GM12891 (cell line): ENCODE data around the gene PSMD10.

Source experiments
- DNase-seq: peaks from one replicate; pipeline ENCODE4 v3.0.0; 2011; ENCODE audit warnings: low spot score; ENCODE audit not compliant: insufficient read length
- FAIRE-seq: peaks from 2 replicates; lab custom pipeline; 2011; peaks lifted over from hg19 to GRCh38; lab: Jason Lieb, UNC
- PAX5 ChIP-seq: IDR thresholded peaks from 2 replicates; pipeline ENCODE4 v1.6.1; 2011; ENCODE audit warnings: low read length, moderate library complexity, mild to moderate bottlenecking; ENCODE audit not compliant: insufficient read depth, severe bottlenecking
- POLR2A ChIP-seq: IDR thresholded peaks from 2 replicates; pipeline ENCODE4 v1.6.1; 2011; ENCODE audit warnings: low read depth, low read length, control low read depth
- POLR2AphosphoS5 ChIP-seq: IDR thresholded peaks from 2 replicates; pipeline ENCODE4 v1.6.1; 2011; ENCODE audit warnings: low read depth, low read length, control low read depth
- POU2F2 ChIP-seq: IDR thresholded peaks from 2 replicates; pipeline ENCODE4 v1.6.1; 2011; ENCODE audit warnings: low read depth, mild to moderate bottlenecking, control low read depth, low read length, moderate library complexity
- SPI1 ChIP-seq: IDR thresholded peaks from 2 replicates; pipeline ENCODE4 v1.6.1; 2011; ENCODE audit warnings: low read depth, low read length, control low read depth
- TAF1 ChIP-seq: IDR thresholded peaks from 2 replicates; pipeline ENCODE4 v1.6.1; 2011; ENCODE audit warnings: low read depth, low read length, control low read depth

The PSMD10 gene

DNA sequence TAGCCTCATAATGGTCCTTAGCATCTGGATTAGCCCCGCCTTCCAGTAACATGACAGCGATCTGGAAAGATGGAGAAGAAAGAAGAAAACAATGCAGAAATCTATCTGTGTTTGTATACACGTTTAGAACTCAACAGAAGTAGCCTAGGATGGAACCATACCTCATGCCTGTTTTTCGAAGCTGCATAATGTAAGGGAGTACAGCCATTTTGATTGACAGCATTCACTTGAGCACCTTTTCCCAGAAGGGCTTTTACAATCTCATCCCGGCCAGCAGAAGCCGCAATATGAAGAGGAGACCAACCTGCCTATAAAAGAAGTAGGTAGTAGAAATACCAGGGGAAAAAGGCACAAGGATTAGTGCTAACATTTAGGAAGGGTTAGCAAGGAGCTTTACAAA, 3.5 kb downstream of the PSMD10 start:
- no peak for FAIRE-seq
- DNase-seq, result no peak
- no peak for TF ChIP-seq POU2F2
- no peak for TF ChIP-seq POLR2A
- no peak for TF ChIP-seq PAX5
- TF ChIP-seq POLR2AphosphoS5, result no peak
- TF ChIP-seq SPI1, result no peak
- no peak for TF ChIP-seq TAF1

DNA sequence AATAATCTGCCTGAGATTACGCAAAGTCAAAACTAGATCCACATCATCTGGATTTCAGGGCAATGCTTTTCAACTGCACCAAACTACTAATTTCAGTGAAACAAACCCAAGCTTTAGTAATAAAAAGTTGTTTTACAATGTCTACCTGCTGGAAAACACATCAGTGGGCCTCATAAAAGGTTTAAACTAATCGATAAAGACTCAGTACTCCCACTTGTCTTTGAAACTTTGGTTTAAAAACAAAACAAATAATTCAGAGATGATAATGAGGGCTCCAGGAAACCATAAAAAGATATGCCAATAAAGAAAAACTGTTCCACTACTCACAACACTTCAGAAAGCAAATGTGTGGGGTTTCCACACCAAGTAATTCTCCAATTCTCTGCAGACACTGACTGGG, 10.2 kb downstream of the PSMD10 start:
- TF ChIP-seq POLR2AphosphoS5 (no peak), PAX5 (no peak), POLR2A (no peak), SPI1 (no peak), POU2F2 (no peak), TAF1 (no peak)
- DNase-seq (no peak), FAIRE-seq (no peak)

DNA sequence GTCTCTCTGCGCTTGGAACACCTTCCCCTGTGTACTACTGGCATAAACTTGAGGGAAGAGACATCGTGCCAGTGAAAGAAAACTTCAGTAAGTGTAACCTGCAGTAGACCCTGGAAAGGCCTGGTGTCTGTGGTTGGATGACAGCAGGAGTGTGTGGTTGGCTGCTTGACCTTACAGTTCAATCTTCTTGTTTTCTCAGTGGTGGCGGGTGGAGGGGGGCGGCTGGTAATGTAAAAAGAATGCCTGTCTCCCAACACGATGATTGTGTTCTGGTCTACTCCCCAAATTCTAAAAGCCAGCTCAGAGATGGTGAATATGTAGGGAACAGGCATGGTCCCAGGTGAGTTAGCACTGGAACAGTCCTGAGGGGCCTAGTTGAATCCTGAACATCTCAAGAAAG, 18.6 kb downstream of the PSMD10 start:
- DNase-seq (no peak), FAIRE-seq (no peak)
- TF ChIP-seq SPI1 (no peak), POLR2AphosphoS5 (no peak), PAX5 (no peak), POU2F2 (no peak)

DNA sequence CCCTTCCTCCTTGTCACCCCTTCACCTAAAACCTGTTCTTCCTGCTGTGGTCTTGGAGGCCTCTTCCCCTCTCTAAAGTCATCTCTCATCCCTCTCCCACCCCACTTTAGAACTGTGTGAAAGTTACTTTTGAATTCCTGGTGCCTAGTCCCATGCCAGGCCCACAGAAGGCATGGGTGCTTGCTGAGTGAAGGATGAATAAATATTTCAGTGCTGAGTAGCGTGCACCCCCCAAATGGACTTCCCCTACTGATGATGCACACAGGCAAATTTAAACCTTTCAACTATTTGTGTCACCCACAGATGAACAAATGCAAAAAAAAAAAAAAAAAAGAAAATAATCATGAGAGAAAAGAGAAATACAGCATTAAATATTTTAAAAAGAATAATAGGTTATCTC, 19.8 kb downstream of the PSMD10 start:
- FAIRE-seq, result no peak
- no peak for DNase-seq
- TF ChIP-seq SPI1, result no peak

DNA sequence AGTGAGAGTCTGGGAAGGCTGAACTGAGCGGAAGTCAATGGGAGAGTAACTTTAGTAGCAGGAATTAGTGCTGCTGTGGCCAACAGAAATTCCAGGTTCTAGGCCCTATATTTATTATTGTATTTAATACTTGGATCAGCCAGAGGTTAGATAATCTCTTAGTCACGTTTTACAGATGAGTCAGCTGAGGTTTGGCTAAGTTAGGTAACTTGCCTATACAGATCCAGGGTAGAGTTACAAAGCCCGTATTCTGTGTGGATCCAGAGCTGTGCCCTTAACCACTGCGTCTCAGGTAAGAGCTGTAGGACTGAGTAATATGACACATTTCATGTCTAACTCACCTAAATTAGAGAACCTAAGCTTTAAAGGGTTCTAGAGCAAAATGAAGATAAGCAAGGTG, 20.5 kb downstream of the PSMD10 start:
- no peak for TF ChIP-seq TAF1
- no peak for TF ChIP-seq POLR2AphosphoS5
- TF ChIP-seq PAX5, result no peak
- TF ChIP-seq POU2F2, result no peak
- TF ChIP-seq POLR2A, result no peak
- no peak for TF ChIP-seq SPI1
- FAIRE-seq (no peak), DNase-seq (no peak)

DNA sequence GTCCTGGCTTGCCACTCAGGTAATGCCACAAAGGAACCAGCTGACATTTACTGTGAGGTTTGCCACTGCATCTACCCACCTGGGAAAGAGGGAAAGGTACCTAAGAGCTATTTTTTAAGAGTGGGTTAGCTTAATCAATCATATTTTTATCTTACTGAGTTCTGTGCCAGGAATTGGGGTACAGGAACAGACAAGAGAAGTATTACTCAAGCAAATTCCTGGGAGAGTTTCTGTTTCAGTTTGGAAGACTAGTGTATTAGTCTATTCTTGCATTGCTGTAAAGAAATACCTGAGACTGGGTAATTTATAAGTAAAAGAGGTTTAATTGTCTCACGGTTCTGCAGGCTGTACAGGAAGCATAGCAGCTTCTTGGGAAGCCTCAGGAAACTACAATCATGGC, 23.2 kb downstream of the PSMD10 start:
- TF ChIP-seq POU2F2, result no peak
- TF ChIP-seq TAF1, result no peak
- TF ChIP-seq PAX5, result no peak
- TF ChIP-seq SPI1, result no peak
- FAIRE-seq, result no peak
- DNase-seq, result no peak

DNA sequence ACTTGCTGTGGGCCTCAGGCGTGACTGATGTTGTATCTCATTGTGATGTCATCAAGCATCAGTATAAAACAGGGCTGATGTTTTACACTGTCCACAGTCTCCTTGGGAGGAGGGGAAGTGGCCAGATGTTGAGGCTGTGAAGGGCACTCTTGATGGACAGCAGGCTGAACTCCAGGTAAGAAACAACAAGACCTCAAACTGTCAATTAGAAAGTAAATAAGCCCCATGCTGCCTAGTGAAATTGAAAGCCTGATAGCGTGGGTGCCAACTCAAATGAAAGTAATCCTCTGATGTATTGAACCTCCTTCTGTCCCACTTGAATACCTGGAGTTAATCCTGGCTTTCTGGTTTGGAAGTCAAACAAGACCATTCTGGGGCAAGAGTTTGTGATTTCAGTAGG, 26.7 kb downstream of the PSMD10 start:
- TF ChIP-seq POLR2AphosphoS5, result no peak
- TF ChIP-seq PAX5, result no peak
- no peak for TF ChIP-seq POU2F2
- no peak for TF ChIP-seq SPI1
- TF ChIP-seq TAF1, result no peak
- TF ChIP-seq POLR2A, result no peak
- FAIRE-seq, result peak; percentile 72
- no peak for DNase-seq

DNA sequence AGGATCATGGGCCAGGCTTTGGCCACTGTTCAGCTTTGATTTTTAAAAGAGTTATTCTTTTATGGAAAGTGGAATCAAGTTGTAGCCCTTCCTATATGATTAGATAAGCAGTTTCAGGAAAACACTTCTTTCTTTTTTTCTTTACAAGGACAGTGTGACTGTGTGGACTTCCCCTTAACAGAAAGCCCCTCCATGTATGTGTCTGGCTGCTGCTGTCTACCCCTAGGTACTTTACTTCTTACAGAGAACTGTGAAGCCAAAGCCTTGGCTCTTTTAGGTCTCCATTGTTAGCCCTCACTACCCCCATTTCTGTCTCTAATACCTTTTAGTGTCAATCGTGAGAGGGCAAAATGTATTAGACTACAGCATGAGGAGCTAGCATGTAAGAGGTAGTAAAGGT, 27.3 kb downstream of the PSMD10 start:
- no peak for TF ChIP-seq TAF1
- no peak for TF ChIP-seq PAX5
- FAIRE-seq, result no peak
- no peak for DNase-seq

DNA sequence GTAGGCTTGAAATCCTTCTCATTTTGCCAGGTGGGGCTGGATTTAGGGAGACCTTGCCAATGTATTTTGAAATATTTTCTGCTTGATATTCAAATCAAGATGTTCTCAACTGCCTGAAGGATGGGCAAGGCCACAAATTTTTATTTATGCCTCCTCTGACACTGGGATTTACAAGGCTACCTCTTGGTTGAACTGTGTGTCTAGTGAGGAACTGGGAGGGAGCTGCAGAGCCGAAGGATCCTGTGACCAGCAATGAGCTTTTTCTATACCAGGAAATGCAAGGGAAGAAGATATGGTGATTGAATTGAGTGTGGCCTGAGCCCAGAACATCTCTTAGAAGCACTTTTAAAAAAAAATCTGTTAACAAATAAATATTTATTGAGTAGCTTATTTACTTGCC, 31.5 kb downstream of the PSMD10 start:
- DNase-seq (no peak), FAIRE-seq (no peak)
- TF ChIP-seq POLR2A (no peak), POU2F2 (no peak), POLR2AphosphoS5 (no peak), TAF1 (no peak), PAX5 (no peak), SPI1 (no peak)

DNA sequence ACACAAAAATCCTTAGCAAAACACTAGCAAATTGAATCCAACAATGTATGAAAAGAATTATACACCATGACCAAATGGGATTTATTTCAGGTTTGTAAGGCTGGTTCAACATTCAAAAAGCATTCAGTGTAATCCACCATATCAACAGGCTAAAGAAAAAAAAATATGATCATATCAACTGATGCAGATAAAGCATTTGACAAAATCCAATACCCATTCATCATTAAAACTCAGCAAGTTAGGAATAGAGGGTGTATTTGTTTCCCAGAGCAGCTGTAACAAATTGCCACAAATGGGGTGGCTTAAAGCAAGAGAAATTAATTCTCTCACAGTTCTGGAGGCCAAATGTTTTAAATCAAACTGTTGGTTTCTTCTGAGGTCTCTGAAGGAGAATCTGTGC, 35.8 kb downstream of the PSMD10 start:
- no peak for DNase-seq
- no peak for FAIRE-seq
- TF ChIP-seq POLR2AphosphoS5 (no peak), SPI1 (no peak), POU2F2 (no peak), PAX5 (no peak), POLR2A (no peak), TAF1 (no peak)

DNA sequence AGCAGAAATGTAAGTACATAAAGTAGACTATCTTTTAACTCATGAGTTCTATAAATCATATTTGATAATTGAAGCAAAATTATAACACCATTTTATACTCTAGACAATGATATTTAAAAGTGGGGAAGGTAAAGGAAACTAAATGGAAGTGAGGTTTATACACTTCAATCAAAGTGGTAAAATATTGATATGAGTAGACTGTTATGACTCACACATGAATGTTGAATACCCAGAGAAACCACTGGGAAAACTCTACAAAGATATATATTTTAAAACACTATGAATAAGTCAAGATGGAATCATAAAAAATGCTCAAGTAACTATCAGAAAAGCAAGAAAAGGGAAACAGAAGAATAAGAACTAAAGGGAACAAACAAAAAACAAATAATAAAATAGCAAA, 38.1 kb downstream of the PSMD10 start:
- TF ChIP-seq POLR2AphosphoS5 (no peak), POLR2A (no peak), PAX5 (no peak), SPI1 (no peak), TAF1 (no peak), POU2F2 (no peak)
- DNase-seq, result no peak
- FAIRE-seq, result no peak

DNA sequence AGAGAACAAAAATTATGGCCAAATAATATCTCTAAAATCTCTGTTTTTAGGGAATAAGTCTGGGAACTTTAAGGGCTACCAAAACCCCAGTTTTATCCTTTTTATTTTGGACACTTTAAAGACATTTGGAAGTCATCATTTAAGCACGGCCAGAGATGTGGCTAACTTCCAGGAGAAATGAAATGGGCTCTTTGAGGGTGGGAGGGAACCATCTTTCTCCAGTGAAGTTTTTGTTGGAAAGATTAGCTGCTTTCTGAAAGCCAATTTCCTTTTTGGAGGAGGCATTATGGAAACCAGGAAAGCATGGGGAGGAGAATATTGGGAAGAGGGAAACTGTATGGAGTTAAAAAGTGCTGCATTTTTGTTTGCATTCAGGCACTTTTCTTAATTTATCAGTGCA, 41.7 kb downstream of the PSMD10 start:
- DNase-seq, result no peak
- FAIRE-seq, result no peak
- TF ChIP-seq POU2F2 (no peak), SPI1 (no peak), PAX5 (no peak), TAF1 (no peak), POLR2AphosphoS5 (no peak), POLR2A (no peak)
